Measurements from ENCODE around the gene HTT-AS.
"Not testable (repeated sequence)": the region's sequence is repeated elsewhere in the genome, so short reads cannot be mapped to it uniquely, and the experiment has no call there.

Gene HTT-AS

DNA sequence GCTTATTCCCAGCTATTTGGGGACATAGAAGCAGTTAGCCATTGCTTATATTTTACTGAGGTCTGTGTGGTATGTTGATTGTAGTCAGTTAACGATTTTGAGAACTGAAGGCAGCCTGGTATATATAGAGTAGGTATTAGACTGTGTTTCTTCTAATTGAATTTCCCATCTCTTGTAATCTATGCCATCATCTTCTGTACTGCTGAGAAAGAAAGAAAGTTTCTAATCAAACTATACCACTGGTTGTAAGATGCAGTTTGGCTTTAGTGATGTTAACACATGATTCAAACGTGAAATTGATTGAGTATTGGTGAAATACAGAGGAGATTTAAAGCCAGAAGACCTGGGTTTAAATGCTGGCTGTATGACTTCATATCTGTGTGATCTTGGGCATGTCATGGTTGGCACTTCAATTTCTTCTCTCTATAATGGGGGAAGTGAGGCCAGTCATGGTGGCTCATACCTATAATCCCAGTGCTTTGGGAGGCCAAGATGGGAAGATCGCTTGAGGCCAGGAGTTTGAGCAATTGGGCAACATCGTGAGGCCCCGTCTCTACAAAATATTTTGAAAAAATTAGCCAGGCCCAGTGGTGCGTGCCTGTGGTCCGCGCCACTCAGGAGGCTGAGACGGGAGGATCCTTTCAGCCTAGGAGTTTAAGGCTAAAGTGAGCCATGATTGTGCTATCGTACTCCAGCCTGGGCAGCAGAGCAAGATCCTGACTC is 11.8 kb upstream of the HTT-AS start:
- DNase-seq: no peak

DNA sequence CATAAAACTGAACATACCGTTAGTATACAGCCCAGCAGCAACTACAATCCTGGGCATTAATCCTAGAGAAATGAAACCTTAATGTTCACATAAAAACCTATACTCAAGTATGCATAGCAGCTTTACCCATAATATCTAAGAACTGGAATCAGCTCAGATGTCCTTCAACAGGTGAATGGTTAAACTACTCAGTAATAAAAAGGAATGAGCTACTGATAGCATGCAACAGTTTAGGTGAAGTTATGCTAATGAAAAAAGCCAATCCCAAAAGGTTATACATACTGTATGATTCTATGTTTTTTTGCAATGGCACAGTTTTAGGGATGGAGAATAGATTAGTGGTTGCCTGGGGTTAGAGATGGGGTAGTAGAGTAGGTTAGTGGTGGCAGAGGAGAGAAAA is 9.4 kb upstream of the HTT-AS start:
- no peak for DNase-seq

DNA sequence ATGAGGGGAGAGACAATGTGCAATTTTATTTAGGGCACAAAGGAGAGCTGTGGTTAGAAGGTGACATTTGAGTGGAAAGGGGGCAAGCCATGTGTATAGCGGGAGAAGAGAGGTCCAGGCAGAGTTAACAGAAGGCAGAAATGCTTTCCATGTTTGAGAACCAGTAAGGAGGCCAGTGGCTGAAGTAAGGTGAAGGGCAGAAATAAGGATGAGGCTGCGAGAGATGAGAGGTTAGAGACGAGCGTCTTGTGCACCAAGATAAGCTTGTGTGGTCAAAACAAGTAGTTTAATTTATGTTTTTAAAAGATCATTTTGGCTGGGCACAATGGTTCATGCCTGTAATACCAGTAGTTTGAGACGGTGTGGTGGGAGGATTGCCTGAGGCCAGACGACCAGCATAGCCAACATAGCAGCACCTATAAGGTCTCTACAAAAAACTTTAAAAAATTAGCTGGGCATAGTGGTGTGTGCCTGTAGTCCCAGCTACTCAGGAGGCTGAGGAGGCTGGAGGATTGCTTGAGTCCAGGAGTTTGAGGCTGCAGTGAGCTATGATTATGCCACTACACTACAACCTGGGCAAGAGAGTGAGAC is 8.7 kb upstream of the HTT-AS start:
- no peak for DNase-seq

DNA sequence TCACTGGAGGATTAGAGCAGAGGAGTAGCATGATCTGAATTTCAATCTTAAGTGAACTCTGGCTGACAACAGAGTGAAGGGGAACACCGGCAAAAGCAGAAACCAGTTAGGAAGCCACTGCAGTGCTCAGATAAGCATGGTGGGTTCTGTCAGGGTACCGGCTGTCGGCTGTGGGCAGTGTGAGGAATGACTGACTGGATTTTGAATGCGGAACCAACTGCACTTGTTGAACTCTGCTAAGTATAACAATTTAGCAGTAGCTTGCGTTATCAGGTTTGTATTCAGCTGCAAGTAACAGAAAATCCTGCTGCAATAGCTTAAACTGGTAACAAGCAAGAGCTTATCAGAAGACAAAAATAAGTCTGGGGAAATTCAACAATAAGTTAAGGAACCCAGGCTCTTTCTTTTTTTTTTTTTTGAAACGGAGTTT is 5.4 kb upstream of the HTT-AS start:
- DNase-seq: no peak

DNA sequence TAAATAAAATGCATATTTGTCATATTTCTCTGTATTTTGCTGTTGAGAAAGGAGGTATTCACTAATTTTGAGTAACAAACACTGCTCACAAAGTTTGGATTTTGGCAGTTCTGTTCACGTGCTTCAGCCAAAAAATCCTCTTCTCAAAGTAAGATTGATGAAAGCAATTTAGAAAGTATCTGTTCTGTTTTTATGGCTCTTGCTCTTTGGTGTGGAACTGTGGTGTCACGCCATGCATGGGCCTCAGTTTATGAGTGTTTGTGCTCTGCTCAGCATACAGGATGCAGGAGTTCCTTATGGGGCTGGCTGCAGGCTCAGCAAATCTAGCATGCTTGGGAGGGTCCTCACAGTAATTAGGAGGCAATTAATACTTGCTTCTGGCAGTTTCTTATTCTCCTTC is 3.5 kb upstream of the HTT-AS start:
- no peak for DNase-seq

DNA sequence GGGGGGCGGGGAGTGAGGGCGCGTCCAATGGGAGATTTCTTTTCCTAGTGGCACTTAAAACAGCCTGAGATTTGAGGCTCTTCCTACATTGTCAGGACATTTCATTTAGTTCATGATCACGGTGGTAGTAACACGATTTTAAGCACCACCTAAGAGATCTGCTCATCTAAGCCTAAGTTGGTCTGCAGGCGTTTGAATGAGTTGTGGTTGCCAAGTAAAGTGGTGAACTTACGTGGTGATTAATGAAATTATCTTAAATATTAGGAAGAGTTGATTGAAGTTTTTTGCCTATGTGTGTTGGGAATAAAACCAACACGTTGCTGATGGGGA is 1.3 kb upstream of the HTT-AS start:
- no peak for DNase-seq

DNA sequence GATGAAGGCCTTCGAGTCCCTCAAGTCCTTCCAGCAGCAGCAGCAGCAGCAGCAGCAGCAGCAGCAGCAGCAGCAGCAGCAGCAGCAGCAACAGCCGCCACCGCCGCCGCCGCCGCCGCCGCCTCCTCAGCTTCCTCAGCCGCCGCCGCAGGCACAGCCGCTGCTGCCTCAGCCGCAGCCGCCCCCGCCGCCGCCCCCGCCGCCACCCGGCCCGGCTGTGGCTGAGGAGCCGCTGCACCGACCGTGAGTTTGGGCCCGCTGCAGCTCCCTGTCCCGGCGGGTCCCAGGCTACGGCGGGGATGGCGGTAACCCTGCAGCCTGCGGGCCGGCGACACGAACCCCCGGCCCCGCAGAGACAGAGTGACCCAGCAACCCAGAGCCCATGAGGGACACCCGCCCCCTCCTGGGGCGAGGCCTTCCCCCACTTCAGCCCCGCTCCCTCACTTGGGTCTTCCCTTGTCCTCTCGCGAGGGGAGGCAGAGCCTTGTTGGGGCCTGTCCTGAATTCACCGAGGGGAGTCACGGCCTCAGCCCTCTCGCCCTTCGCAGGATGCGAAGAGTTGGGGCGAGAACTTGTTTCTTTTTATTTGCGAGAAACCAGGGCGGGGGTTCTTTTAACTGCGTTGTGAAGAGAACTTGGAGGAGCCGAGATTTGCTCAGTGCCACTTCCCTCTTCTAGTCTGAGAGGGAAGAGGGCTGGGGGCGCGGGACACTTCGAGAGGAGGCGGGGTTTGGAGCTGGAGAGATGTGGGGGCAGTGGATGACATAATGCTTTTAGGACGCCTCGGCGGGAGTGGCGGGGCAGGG is 711 bp upstream of the HTT-AS start:
- DNase-seq: peak; percentile 32

DNA sequence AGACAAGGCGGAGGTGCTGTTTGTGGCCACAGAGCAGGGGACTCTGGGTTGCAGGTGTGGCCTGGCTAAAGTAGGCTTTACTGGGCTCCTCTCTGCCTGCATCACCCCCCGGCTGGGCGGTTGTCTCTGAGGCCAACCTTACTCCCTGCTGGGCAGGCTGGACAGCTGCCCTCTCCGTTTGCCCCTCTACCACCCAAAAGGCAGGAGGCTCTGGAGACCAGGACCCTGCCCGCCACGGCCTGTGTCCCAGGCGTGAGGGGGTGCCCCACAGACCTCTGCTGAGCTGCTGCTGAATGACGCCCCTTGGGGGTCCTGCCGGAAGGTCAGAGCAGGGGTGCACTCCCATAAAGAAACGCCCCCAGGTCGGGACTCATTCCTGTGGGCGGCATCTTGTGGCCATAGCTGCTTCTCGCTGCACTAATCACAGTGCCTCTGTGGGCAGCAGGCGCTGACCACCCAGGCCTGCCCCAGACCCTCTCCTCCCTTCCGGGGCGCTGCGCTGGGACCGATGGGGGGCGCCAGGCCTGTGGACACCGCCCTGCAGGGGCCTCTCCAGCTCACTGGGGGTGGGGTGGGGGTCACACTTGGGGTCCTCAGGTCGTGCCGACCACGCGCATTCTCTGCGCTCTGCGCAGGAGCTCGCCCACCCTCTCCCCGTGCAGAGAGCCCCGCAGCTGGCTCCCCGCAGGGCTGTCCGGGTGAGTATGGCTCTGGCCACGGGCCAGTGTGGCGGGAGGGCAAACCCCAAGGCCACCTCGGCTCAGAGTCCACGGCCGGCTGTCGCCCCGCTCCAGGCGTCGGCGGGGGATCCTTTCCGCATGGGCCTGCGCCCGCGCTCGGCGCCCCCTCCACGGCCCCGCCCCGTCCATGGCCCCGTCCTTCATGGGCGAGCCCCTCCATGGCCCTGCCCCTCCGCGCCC is 920 bp downstream of the HTT-AS start:
- no peak for DNase-seq

DNA sequence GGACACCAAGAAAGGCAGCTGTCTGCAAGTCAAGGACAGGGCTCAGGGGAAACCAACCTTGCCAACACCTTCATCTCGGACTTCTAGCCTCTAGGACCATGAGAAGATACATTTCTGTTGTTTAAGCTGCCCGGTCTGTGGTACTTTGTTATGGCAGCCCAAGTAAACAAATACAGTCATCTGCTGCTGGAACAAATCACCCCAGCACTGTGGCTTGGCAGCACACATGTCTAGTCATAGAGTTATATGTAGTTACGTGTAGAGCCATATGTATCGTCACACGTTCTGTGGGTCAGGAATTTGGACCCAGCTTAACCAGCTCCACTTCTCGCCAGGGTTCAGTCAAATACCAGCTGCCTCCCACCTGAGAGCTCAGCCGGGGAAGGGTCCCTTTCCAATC is 2.5 kb downstream of the HTT-AS start:
- DNase-seq: no peak

DNA sequence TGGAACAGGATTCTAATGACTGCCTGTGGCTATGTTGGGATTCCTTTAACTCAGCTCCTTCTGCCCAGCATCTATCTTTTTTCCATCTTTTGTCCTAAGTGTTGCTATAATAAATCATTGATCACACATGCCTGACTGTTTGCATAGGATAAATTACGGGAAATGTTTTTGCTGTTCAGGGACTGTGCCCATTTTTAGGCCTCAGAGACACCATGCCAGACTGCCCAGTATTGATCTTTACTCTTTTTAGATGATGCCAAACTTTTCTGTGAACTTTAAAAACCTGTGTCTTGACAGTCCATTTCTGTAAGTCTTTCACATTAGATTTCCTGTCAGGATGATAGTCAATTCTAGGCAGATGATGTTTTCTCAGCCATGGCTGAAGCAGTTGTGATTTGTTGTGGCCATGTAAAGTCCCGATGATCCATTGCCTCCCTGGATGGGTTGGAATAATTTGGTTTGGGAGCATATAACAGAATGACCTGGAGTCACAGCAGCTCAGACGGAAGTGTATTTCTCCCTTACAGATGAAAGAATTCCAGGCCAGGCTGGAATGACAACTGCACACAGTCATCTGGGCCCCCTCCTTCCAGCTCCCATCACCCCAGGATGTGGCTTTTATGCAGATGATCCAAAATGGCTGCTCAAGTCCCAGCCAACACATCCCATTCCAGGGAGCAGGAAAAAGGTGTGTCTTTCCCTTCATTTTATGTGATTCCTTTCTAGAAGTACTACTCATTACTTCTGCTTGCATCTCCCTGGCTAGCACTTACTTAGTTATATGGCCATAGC is 3.4 kb downstream of the HTT-AS start:
- DNase-seq: no peak

DNA sequence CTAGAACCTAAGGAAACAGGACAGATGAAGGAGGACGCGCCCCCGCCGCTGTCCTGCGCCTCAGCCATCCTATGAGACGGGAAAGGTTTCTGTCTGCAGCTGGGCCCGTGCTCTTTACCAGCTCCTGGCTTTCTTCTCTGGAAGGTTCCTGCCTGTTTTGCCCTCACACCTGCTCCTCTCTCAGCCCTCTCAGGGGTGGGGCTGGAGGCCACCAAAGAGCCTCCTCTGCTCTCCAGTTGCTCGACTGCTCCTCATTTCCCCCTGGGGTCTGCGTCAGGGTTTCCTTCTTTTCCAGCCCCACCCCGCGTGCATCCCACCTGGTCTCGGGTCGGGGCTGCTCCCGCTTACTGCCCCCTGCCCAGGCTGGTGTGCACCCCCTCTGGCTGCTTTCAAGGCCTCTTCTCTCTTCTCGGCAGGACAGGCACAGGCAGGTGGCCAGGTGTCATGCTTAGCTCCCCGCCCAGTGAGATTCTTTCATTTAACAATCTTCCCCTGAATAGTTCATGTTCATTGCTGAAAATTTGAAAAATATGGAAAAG is 4.6 kb downstream of the HTT-AS start:
- no peak for DNase-seq

DNA sequence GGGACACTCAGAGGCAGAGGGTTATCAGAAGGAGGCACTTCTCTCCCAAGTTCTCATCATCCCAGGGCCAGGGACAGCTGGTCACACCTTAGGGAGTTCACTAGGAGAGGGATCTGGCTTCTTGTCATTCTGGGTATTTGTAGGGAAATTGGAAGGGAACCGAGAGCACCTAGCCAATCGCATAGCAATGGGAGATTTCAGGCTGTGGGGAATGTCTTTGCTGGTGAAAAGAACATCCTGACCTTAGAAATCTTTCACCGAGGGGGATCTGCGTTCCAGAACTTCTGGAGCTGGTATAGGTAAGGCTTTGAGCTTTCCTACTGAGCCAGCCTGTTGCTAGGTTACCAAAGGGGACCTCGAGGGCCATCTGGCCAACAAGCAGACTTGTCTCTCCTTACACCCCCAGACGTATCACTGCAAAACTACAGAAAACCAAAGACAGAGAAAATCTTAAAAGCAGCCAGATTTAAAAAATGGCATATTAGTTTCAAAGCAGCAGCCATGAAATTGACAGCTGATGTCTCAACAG is 6.8 kb downstream of the HTT-AS start:
- no peak for DNase-seq

DNA sequence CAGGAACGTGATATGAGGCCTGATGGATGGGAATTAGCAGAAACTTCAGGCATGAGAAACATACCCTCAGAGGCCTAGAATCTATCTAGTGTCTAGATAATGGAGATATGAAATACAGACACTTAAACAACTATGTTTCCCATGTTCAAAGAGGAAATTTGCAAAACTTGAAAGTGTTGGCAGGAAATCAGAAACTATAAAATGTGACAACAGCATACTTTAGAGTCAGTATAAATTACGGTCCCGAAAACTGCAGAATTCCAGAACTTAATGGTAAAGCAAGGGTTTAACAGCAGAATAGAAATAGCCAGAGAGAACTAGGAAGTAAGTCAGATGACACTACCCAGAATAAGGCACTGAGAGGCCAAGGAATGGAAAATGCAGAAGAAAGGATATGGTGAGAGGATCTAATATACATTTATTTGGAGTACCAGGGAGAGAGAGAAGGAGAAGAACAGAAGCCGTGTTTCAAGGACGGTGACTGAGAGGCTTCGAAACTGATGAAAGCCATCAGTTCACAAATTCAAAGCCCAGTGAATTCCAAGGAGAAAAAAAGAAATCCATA is 7.4 kb downstream of the HTT-AS start:
- no peak for DNase-seq

DNA sequence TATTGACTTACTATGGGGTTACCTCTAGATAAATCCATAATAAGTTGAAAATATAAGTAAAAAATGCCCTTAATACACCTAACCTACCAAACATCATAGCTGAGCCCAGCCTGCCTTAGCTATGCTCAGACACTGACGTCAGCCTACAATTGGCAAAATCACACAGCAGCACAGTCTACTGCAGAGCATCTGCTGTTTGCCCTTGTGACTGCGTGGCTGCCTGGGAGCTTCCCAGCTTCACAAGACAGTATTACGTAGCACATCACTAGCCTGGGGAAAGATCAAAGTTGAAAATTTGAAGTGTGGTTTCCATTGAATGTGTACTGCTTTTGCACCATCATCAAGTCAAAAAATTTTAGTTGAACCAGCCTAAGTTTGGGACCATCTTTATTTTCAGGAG is 8.8 kb downstream of the HTT-AS start:
- DNase-seq: no peak

DNA sequence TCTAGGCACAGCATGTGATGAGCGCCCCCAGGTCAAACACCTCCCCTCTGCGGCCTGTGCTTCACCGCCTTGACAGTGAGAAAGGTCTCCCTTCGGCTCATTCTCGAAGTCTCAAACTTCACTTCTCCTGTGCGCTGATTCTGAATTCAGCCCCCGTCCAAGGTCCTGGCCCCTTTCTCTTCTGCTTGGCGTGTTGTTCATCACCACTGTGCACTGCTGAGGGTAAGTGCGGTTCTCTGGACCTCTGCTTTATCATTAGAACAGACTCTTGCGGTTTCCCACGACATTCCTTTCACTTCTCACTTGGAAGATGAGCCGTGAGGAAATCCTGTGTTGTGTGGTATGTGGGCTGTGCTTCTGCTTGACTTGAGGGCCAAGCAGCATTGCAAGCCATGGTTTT is 11.9 kb downstream of the HTT-AS start:
- no peak for DNase-seq

DNA sequence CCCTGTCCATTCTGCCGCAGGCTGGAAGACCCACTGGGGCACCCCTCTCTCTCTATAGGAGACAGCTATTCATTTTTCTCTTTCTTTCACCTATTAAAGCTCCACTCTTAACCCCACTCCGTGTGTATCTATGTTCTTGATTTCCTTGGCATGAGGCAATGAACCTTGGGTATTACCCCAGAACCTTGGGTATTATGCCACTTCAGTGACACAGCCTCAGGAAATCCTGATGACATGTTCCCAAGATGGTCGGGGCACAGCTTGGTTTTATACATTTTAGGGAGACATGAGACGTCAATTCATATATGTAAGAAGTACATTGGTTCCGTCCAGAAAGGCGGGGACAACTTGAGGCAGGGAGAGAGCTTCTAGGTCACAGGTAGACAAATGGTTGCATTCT is 13.4 kb downstream of the HTT-AS start:
- DNase-seq: no peak

DNA sequence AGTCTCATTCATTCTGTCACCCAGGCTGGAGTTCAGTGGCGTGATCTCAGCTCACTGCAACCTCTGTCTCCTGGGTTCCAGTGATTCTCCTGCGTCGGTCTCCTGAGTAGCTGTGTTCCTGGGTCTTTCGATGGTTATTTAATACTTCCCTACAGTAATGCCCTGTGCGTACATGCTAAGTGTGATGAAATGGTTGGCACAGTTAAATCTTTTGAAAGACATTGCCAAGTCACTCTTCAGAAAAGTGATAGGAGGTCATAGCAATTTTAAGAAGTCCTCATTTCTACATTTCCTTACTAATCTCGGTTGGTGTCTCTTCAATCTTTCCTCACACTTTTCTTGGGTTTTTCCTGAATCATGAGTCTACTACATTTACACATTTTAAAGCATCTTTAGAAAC is 14.4 kb downstream of the HTT-AS start:
- DNase-seq: no peak

DNA sequence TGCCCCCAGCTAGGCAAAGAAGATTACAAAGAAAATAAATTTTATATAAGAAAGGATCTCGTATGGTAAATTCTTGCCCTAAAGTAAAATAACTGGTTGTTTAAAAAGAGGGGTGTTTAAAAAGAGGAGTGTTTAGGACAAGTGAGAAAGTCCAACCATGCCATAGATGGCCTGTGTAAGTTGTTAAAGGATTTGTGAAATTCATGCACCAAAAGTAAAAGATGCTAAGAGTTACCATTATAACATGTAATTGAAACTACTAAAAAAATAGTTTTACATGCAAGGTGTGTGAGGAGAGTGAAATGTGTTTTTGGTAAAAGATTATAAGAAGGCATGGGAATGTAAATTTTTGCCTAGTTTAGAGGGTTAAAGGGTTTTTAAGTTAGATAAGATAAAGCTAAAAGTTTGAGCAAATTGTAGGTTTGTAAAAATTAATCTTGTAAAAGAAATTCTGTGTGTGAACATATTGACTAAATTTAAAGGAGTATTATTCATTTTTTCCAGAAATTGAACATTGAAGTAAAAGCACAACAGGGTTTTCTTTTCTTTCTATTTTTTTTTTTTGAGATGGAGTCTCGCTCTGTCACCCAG is 20.1 kb downstream of the HTT-AS start:
- DNase-seq: no peak

DNA sequence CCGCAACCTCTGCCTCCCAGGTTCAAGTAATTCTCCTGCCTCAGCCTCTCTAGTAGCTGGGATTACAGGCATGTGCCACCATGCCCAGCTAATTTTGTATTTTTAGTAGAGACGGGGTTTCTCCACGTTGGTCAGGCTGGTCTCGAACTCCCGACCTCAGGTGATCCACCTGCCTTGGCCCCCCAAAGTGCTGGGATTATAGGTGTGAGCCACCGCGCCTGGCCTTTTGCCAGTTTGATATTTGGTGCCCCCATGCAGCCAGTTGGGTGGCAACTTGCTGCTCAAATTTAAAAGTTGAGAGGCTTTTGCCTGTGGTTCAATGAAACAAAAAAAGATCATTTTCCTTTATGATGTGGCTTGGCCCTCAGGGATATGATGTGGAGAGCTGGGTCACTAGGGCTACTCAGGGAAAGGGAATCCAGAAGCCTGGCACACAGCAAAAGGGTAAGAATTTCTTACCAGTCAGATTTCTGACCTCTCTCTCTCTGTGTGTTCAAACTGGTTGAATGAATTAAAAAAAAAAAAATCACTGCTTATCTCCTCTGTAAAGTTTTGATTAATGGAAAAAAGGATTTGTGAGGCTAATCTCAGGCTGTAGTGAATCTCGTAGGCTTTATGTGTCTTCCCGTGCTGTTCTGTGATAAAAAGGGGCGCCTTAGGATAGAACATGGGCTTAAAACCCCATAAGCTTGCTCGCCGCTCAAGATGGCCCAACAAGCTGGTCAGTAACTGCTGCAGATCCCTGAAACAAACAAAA is 23.0 kb downstream of the HTT-AS start:
- not testable (repeated sequence) for DNase-seq
